ENCODE measurements around the gene C17orf67. TPM values are rescaled to one million over a fixed set of nuclear protein-coding genes. Genes with fewer than 3 reads are reported as not detected.

The C17orf67 gene
- total and polyA plus RNA-seq, 2 experiments from 2014 or later: 1.0 to 3.7 TPM

DNA sequence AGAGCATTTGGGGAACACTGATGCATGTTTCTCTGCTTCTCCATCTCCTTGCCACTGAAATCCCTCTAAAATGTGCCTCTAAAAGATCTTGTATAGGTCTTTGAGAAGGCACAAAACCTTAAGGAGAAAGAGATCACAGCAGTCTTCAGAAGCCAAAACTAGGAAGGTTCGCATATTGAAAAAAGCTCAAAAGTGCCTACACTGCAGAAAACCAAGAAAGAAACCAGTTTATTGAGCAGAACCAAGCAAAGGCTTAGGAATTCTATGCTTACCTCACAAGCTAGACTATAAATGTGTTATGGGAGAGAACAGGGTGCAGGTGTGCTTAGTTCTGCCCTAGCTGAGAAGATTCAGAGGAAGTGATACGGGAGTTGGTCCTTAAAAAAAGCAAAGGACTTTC, 16.9 kb upstream of the C17orf67 start:
- no peaks in the 10 kb centered on the region for H3K4me1 ChIP-seq (ENCODE audit: insufficient read depth)
- TF ChIP-seq NANOG (IDR thresholded peaks at IDR 0.05; ENCODE audit: borderline replicate concordance): no peak
- TF ChIP-seq, protein P1, sequence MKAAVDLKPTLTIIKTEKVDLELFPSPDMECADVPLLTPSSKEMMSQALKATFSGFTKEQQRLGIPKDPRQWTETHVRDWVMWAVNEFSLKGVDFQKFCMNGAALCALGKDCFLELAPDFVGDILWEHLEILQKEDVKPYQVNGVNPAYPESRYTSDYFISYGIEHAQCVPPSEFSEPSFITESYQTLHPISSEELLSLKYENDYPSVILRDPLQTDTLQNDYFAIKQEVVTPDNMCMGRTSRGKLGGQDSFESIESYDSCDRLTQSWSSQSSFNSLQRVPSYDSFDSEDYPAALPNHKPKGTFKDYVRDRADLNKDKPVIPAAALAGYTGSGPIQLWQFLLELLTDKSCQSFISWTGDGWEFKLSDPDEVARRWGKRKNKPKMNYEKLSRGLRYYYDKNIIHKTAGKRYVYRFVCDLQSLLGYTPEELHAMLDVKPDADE (IDR thresholded peaks at IDR 0.05): no peak
- TF ChIP-seq, protein P2, sequence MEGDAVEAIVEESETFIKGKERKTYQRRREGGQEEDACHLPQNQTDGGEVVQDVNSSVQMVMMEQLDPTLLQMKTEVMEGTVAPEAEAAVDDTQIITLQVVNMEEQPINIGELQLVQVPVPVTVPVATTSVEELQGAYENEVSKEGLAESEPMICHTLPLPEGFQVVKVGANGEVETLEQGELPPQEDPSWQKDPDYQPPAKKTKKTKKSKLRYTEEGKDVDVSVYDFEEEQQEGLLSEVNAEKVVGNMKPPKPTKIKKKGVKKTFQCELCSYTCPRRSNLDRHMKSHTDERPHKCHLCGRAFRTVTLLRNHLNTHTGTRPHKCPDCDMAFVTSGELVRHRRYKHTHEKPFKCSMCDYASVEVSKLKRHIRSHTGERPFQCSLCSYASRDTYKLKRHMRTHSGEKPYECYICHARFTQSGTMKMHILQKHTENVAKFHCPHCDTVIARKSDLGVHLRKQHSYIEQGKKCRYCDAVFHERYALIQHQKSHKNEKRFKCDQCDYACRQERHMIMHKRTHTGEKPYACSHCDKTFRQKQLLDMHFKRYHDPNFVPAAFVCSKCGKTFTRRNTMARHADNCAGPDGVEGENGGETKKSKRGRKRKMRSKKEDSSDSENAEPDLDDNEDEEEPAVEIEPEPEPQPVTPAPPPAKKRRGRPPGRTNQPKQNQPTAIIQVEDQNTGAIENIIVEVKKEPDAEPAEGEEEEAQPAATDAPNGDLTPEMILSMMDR (conservative IDR thresholded peaks at IDR 0.05; ENCODE audit: low read depth in 2 of 2): no peak
- TF ChIP-seq, protein P3, sequence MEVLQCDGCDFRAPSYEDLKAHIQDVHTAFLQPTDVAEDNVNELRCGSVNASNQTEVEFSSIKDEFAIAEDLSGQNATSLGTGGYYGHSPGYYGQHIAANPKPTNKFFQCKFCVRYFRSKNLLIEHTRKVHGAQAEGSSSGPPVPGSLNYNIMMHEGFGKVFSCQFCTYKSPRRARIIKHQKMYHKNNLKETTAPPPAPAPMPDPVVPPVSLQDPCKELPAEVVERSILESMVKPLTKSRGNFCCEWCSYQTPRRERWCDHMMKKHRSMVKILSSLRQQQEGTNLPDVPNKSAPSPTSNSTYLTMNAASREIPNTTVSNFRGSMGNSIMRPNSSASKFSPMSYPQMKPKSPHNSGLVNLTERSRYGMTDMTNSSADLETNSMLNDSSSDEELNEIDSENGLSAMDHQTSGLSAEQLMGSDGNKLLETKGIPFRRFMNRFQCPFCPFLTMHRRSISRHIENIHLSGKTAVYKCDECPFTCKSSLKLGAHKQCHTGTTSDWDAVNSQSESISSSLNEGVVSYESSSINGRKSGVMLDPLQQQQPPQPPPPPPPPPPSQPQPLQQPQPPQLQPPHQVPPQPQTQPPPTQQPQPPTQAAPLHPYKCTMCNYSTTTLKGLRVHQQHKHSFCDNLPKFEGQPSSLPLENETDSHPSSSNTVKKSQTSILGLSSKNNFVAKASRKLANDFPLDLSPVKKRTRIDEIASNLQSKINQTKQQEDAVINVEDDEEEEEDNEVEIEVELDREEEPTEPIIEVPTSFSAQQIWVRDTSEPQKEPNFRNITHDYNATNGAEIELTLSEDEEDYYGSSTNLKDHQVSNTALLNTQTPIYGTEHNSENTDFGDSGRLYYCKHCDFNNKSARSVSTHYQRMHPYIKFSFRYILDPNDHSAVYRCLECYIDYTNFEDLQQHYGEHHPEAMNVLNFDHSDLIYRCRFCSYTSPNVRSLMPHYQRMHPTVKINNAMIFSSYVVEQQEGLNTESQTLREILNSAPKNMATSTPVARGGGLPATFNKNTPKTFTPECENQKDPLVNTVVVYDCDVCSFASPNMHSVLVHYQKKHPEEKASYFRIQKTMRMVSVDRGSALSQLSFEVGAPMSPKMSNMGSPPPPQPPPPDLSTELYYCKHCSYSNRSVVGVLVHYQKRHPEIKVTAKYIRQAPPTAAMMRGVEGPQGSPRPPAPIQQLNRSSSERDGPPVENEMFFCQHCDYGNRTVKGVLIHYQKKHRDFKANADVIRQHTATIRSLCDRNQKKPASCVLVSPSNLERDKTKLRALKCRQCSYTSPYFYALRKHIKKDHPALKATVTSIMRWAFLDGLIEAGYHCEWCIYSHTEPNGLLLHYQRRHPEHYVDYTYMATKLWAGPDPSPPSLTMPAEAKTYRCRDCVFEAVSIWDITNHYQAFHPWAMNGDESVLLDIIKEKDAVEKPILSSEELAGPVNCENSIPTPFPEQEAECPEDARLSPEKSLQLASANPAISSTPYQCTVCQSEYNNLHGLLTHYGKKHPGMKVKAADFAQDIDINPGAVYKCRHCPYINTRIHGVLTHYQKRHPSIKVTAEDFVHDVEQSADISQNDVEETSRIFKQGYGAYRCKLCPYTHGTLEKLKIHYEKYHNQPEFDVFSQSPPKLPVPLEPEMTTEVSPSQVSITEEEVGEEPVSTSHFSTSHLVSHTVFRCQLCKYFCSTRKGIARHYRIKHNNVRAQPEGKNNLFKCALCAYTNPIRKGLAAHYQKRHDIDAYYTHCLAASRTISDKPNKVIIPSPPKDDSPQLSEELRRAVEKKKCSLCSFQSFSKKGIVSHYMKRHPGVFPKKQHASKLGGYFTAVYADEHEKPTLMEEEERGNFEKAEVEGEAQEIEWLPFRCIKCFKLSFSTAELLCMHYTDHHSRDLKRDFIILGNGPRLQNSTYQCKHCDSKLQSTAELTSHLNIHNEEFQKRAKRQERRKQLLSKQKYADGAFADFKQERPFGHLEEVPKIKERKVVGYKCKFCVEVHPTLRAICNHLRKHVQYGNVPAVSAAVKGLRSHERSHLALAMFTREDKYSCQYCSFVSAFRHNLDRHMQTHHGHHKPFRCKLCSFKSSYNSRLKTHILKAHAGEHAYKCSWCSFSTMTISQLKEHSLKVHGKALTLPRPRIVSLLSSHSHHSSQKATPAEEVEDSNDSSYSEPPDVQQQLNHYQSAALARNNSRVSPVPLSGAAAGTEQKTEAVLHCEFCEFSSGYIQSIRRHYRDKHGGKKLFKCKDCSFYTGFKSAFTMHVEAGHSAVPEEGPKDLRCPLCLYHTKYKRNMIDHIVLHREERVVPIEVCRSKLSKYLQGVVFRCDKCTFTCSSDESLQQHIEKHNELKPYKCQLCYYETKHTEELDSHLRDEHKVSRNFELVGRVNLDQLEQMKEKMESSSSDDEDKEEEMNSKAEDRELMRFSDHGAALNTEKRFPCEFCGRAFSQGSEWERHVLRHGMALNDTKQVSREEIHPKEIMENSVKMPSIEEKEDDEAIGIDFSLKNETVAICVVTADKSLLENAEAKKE (CRISPR knock-in tag; IDR thresholded peaks at IDR 0.05): no peak
- TF ChIP-seq, protein P4, sequence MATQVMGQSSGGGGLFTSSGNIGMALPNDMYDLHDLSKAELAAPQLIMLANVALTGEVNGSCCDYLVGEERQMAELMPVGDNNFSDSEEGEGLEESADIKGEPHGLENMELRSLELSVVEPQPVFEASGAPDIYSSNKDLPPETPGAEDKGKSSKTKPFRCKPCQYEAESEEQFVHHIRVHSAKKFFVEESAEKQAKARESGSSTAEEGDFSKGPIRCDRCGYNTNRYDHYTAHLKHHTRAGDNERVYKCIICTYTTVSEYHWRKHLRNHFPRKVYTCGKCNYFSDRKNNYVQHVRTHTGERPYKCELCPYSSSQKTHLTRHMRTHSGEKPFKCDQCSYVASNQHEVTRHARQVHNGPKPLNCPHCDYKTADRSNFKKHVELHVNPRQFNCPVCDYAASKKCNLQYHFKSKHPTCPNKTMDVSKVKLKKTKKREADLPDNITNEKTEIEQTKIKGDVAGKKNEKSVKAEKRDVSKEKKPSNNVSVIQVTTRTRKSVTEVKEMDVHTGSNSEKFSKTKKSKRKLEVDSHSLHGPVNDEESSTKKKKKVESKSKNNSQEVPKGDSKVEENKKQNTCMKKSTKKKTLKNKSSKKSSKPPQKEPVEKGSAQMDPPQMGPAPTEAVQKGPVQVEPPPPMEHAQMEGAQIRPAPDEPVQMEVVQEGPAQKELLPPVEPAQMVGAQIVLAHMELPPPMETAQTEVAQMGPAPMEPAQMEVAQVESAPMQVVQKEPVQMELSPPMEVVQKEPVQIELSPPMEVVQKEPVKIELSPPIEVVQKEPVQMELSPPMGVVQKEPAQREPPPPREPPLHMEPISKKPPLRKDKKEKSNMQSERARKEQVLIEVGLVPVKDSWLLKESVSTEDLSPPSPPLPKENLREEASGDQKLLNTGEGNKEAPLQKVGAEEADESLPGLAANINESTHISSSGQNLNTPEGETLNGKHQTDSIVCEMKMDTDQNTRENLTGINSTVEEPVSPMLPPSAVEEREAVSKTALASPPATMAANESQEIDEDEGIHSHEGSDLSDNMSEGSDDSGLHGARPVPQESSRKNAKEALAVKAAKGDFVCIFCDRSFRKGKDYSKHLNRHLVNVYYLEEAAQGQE (IDR thresholded peaks at IDR 0.05; ENCODE audit: unreplicated experiment): no peak
- TF ChIP-seq CREB1 (CRISPR knock-in tag; IDR thresholded peaks at IDR 0.05; ENCODE audit: low read depth): no peak
- no peak for TF ChIP-seq POLR2AphosphoS5 (IDR thresholded peaks at IDR 0.05; ENCODE audit: low read depth)
- no peak for TF ChIP-seq JUNB (IDR thresholded peaks at IDR 0.05; ENCODE audit: unreplicated experiment)
- no peak for TF ChIP-seq EZH2phosphoT487 (IDR thresholded peaks at IDR 0.05; ENCODE audit: unreplicated experiment)
- no peak for TF ChIP-seq ZNF114 (CRISPR knock-in tag; IDR thresholded peaks at IDR 0.05)
- TF ChIP-seq ZNF331 (CRISPR knock-in tag; IDR thresholded peaks at IDR 0.05; ENCODE audit: low read depth): no peak
- TF ChIP-seq EZH2 (IDR thresholded peaks at IDR 0.05; ENCODE audit: low read depth, unreplicated experiment): no peak
- TF ChIP-seq STAT1 (IDR thresholded peaks at IDR 0.05; ENCODE audit: unreplicated experiment): no peak

More for the DNA sequence above, 16.9 kb upstream of the C17orf67 start:
- Histone ChIP-seq H3K27ac (ENCODE audit: low read depth) (no peak overlapping the region), H3K9me2 (ENCODE audit: insufficient read depth) (no peaks in the 10 kb centered on the region), H2AFZ (no peak overlapping the region), H3K27me3 (ENCODE audit: insufficient read depth) (no peaks in the 10 kb centered on the region), H3K4me2 (no peak overlapping the region), H3K79me2 (replicated peaks; ENCODE audit: insufficient read depth) (no peaks in the 10 kb centered on the region), H4K20me1 (replicated peaks; ENCODE audit: insufficient read depth) (no peaks in the 10 kb centered on the region), H3K4me3 (no peak overlapping the region), H3F3A (replicated peaks; ENCODE audit: low read depth) (no peaks in the 10 kb centered on the region), H3K36me3 (ENCODE audit: insufficient read depth) (no peaks in the 10 kb centered on the region)
- H3K4me3 Mint-ChIP-seq: no peak overlapping the region
- DNase-seq (ENCODE audit: low spot score) (no peak), ATAC-seq (no peak)
- no peaks in the 10 kb centered on the region for H3K4me1 Mint-ChIP-seq
- no peaks in the 10 kb centered on the region for H3K9me3 Mint-ChIP-seq
- no peak overlapping the region for H3K27ac Mint-ChIP-seq
- peaks cover 1% of the 10 kb centered on the region for H3K27me3 Mint-ChIP-seq (ENCODE audit: insufficient read depth, low read depth, poor library complexity)
- peaks cover 8% of the 10 kb centered on the region for H3K36me3 Mint-ChIP-seq (ENCODE audit: low read depth)

Data from GM23338 (cell line).